Neuronal stem cell (in vitro differentiated cells): ENCODE data around the gene STAG1.

Experiments
- DNase-seq: peaks from one replicate; pipeline ENCODE4 v3.0.0-alpha.2; 2013; ENCODE audit warnings: low spot score
- H2AFZ ChIP-seq: one replicate; pipeline ENCODE4 v1.6.1; 2013; ENCODE audit warnings: mild to moderate bottlenecking, low read length, inconsistent platforms
- H2AK5ac ChIP-seq: 2 replicates; pipeline ENCODE4 v1.6.1; 2013; ENCODE audit warnings: low read depth, mild to moderate bottlenecking, inconsistent platforms, low read length, moderate library complexity, mixed read lengths
- H2BK120ac ChIP-seq: 2 replicates; pipeline ENCODE4 v1.6.1; 2013; ENCODE audit warnings: low read depth, mild to moderate bottlenecking, inconsistent platforms, low read length, moderate library complexity, mixed read lengths
- H2BK12ac ChIP-seq: one replicate; pipeline ENCODE4 v1.6.1; 2013; ENCODE audit warnings: low read length, inconsistent platforms
- H2BK15ac ChIP-seq: 2 replicates; pipeline ENCODE4 v1.6.1; 2013; ENCODE audit warnings: mild to moderate bottlenecking, low read length, inconsistent platforms, mixed read lengths
- H2BK5ac ChIP-seq: one replicate; pipeline ENCODE4 v1.6.1; 2013; ENCODE audit warnings: inconsistent platforms, mild to moderate bottlenecking, low read length, moderate library complexity
- H3K14ac ChIP-seq: one replicate; pipeline ENCODE4 v1.6.1; 2013; ENCODE audit warnings: low read length, inconsistent platforms
- H3K18ac ChIP-seq: 2 replicates; pipeline ENCODE4 v1.6.1; 2013; ENCODE audit warnings: low read length, inconsistent platforms
- H3K23ac ChIP-seq: 2 replicates; pipeline ENCODE4 v1.6.1; 2013; ENCODE audit warnings: low read depth, mild to moderate bottlenecking, mixed read lengths, low read length, inconsistent platforms; ENCODE audit not compliant: poor library complexity
- H3K27ac ChIP-seq: replicated peaks from 3 replicates; pipeline ENCODE4 v1.5.1; 2013; ENCODE audit warnings: low read length, inconsistent platforms
- H3K27me3 ChIP-seq, 3 experiments: 2 replicates each; pipeline ENCODE4 v1.6.1; 2013; ENCODE audit warnings: low read length in 3 of 3, mild to moderate bottlenecking in 2 of 3, inconsistent platforms in 1 of 3, low read depth in 1 of 3, mixed read lengths in 1 of 3, moderate library complexity in 1 of 3; ENCODE audit not compliant: control insufficient read depth in 3 of 3, insufficient read depth in 3 of 3
- H3K36me3 ChIP-seq, 2 donors: replicated peaks in 1 of 2; 2 replicates each; pipeline ENCODE4 v1.6.1; 2013; ENCODE audit warnings: low read length in 2 of 2; ENCODE audit not compliant: control insufficient read depth in 2 of 2, insufficient read depth in 2 of 2
- H3K4ac ChIP-seq: 2 replicates; pipeline ENCODE4 v1.6.1; 2013; ENCODE audit warnings: inconsistent platforms, mild to moderate bottlenecking, low read length, moderate library complexity
- H3K4me1 ChIP-seq, 2 donors: 1 replicate in 1 of 2; 2 replicates in 1 of 2; pipeline ENCODE4 v1.6.1; 2013; ENCODE audit warnings: low read length in 2 of 2, low read depth in 1 of 2; ENCODE audit not compliant: control insufficient read depth in 2 of 2, insufficient read depth in 1 of 2
- H3K4me2 ChIP-seq: one replicate; pipeline ENCODE4 v1.6.1; 2013; ENCODE audit warnings: mild to moderate bottlenecking, low read length, inconsistent platforms; ENCODE audit not compliant: insufficient read depth, poor library complexity, severe bottlenecking
- H3K4me3 ChIP-seq, 2 donors: 2 replicates each; pipeline ENCODE4 v1.5.1; 2013; ENCODE audit warnings: low read length in 2 of 2, mild to moderate bottlenecking in 2 of 2, inconsistent platforms in 1 of 2, moderate library complexity in 1 of 2
- H3K79me1 ChIP-seq: one replicate; pipeline ENCODE4 v1.6.1; 2013; ENCODE audit warnings: low read depth, mild to moderate bottlenecking, inconsistent platforms, low read length, moderate library complexity
- H3K9ac ChIP-seq: one replicate; pipeline ENCODE4 v1.6.1; 2013; ENCODE audit warnings: mild to moderate bottlenecking, low read depth, low read length, inconsistent platforms; ENCODE audit not compliant: poor library complexity
- H3K9me3 ChIP-seq, 2 donors: replicated peaks in 1 of 2; 2 replicates each; pipeline versions ENCODE3 to v1.6.1; 2013; ENCODE audit warnings: low read length in 2 of 2, mild to moderate bottlenecking in 2 of 2, inconsistent platforms in 1 of 2, low read depth in 1 of 2, mixed read lengths in 1 of 2, moderate library complexity in 1 of 2; ENCODE audit not compliant: control insufficient read depth in 2 of 2, insufficient read depth in 1 of 2
- H4K8ac ChIP-seq: one replicate; pipeline ENCODE4 v1.6.1; 2013; ENCODE audit warnings: low read depth, mild to moderate bottlenecking, inconsistent platforms, low read length, moderate library complexity
- H4K91ac ChIP-seq: one replicate; pipeline ENCODE4 v1.6.1; 2013; ENCODE audit warnings: low read length, low read depth, mild to moderate bottlenecking, inconsistent platforms; ENCODE audit not compliant: poor library complexity
- WGBS, 2 donors: extraction: QIAGEN DNeasy Blood & Tissue Kit; methylation state at CpG; one replicate each; pipeline ENCODE4 v1.1.7; 2013; ENCODE audit warnings: missing lambda C conversion rate in 2 of 2, mixed read lengths in 1 of 2; ENCODE audit not compliant: insufficient read length in 2 of 2, insufficient replicate concordance in 1 of 2; ENCODE audit errors: extremely low coverage in 2 of 2; 5-methylcytosine and 5-hydroxymethylcytosine counted together

Gene STAG1

DNA sequence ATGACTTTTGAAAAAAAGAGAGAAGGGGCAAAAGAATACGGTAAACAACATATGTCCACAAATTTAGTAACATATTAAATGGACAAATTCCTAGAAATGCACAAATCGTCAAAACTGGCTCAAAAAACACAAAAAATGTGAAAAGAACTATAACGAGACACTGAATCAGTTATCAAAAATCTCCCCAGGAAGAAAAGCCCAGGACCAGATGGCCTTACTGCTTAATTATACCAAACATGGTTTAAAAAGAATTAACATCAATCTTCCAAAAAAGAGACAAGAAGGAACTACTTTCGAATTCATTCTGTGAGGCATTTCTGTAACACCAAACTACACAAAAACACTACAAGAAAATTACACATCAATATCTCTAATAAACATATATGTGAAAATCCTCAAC lies 117.4 kb downstream of the STAG1 start:
- H3K4me2 ChIP-seq, result no peak overlapping the region
- H3K4me3 ChIP-seq, result no peak overlapping the region
- H3K18ac ChIP-seq, result no peak overlapping the region
- H2BK5ac ChIP-seq, result no peak overlapping the region
- no peaks in the 10 kb centered on the region for H3K27me3 ChIP-seq
- H2BK15ac ChIP-seq, result no peak overlapping the region
- H4K91ac ChIP-seq, result no peak overlapping the region
- no peak overlapping the region for H3K23ac ChIP-seq
- H3K4me1 ChIP-seq, result peaks cover 0 to 2% of the 10 kb centered on the region in 2 donors
- no peak overlapping the region for H3K4ac ChIP-seq
- H3K9ac ChIP-seq, result no peak overlapping the region
- no peak overlapping the region for H2BK12ac ChIP-seq
- H4K8ac ChIP-seq, result no peak overlapping the region
- DNase-seq, result no peak
- H3K14ac ChIP-seq, result no peak overlapping the region
- H3K27ac ChIP-seq, result no peak overlapping the region
- H2AK5ac ChIP-seq, result no peak overlapping the region
- peaks cover 0 to 3% of the 10 kb centered on the region in 2 donors for H3K36me3 ChIP-seq
- no CpG with 5 or more reads among the region's 4 CpGs for WGBS, 2 donors
- peaks cover 1% of the 10 kb centered on the region for H3K79me1 ChIP-seq
- no peak overlapping the region for H2BK120ac ChIP-seq
- H2AFZ ChIP-seq, result no peak overlapping the region
- H3K9me3 ChIP-seq, result peaks cover 0 to 4% of the 10 kb centered on the region in 2 donors

DNA sequence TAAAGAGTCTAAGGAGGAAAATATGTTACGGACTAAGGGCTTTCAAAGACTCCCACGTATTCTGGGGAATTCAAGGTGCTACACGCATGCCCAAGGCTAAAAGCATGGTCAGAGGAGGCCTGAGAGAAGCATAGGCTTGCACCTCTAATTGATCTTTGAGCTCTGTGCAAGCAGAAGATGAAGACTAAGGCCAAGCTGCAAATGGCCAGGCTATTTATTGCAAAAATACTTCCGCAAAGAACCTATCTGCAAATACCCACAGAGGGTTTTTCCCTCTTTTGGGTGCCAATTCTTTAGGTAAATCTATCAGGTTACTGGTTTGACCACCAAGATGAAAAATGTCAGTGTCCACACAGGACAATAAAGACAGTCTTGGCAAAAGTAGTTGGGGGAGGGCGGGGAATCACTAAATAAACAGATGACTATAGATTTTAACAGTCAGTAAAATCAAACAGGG lies 119.5 kb downstream of the STAG1 start:
- no peak overlapping the region for H3K14ac ChIP-seq
- no peak overlapping the region for H2AFZ ChIP-seq
- no peak overlapping the region for H3K4me3 ChIP-seq
- no peak for DNase-seq
- no peak overlapping the region for H3K4me2 ChIP-seq
- H2BK5ac ChIP-seq, result no peak overlapping the region
- no peaks in the 10 kb centered on the region for H3K27me3 ChIP-seq
- H2BK15ac ChIP-seq, result no peak overlapping the region
- H3K9me3 ChIP-seq, result peaks cover 0 to 4% of the 10 kb centered on the region in 2 donors
- whole genome bisulfite sequencing, 2 donors, result no CpG with 5 or more reads among the region's 5 CpGs
- no peak overlapping the region for H3K4ac ChIP-seq
- H3K23ac ChIP-seq, result no peak overlapping the region
- H3K18ac ChIP-seq, result no peak overlapping the region
- H2BK12ac ChIP-seq, result no peak overlapping the region
- no peak overlapping the region for H2BK120ac ChIP-seq
- no peak overlapping the region for H4K8ac ChIP-seq
- H3K4me1 ChIP-seq, result peaks cover 0 to 2% of the 10 kb centered on the region in 2 donors
- peaks cover 0 to 10% of the 10 kb centered on the region in 2 donors for H3K36me3 ChIP-seq
- H4K91ac ChIP-seq, result no peak overlapping the region
- no peak overlapping the region for H3K9ac ChIP-seq
- no peak overlapping the region for H2AK5ac ChIP-seq
- H3K27ac ChIP-seq, result no peak overlapping the region
- no peaks in the 10 kb centered on the region for H3K79me1 ChIP-seq

DNA sequence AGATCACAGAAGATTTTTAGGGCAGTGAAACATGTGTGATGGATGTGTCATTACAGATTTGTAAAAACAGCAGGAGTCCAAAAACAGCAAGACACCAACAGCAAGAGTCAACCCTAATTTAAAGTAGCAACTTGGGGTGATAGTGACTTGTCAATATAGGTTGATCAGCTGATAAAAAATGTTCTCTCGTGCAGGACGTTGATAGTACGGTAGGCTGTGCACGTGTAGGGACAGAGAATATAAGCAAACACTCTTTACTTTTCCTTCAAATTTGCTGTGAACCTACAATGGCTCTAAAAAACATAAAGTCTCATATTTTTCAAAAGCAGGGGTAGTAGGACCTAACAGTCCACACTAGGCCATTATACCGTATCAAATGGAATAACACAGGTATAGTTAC lies 120.8 kb downstream of the STAG1 start:
- Histone ChIP-seq H4K8ac (no peak overlapping the region), H3K36me3 (peaks cover 0 to 13% of the 10 kb centered on the region in 2 donors), H2BK5ac (no peak overlapping the region), H2AK5ac (no peak overlapping the region), H3K4me2 (no peak overlapping the region), H3K4ac (no peak overlapping the region), H3K27me3 (no peaks in the 10 kb centered on the region), H2BK15ac (no peak overlapping the region), H3K4me3 (no peak overlapping the region), H3K9me3 (peaks cover 0 to 4% of the 10 kb centered on the region in 2 donors), H3K79me1 (no peaks in the 10 kb centered on the region), H2AFZ (no peak overlapping the region), H3K18ac (no peak overlapping the region), H3K4me1 (peaks cover 0 to 2% of the 10 kb centered on the region in 2 donors), H4K91ac (no peak overlapping the region), H3K9ac (no peak overlapping the region), H2BK120ac (no peak overlapping the region), H2BK12ac (no peak overlapping the region), H3K27ac (no peak overlapping the region), H3K23ac (no peak overlapping the region), H3K14ac (no peak overlapping the region)
- DNase-seq, result no peak
- WGBS, 2 donors, result no CpG with 5 or more reads among the region's 5 CpGs

- H3K9ac ChIP-seq, result no peak overlapping the region
- no peak for DNase-seq
- no peak overlapping the region for H2BK15ac ChIP-seq
- H3K4ac ChIP-seq, result no peak overlapping the region
- H2AFZ ChIP-seq, result no peak overlapping the region
- H3K36me3 ChIP-seq, result peaks cover 0 to 13% of the 10 kb centered on the region in 2 donors
- H4K8ac ChIP-seq, result no peak overlapping the region
- peaks cover 0 to 2% of the 10 kb centered on the region in 2 donors for H3K4me1 ChIP-seq
- H3K27ac ChIP-seq, result no peak overlapping the region
- H3K79me1 ChIP-seq, result no peaks in the 10 kb centered on the region
- no CpG with 5 or more reads among the region's 1 CpG for WGBS, 2 donors
- no peak overlapping the region for H2BK120ac ChIP-seq
- H3K14ac ChIP-seq, result no peak overlapping the region
- no peak overlapping the region for H3K4me2 ChIP-seq
- H2AK5ac ChIP-seq, result no peak overlapping the region
- H3K18ac ChIP-seq, result no peak overlapping the region
- no peak overlapping the region for H3K23ac ChIP-seq
- peaks cover 0 to 4% of the 10 kb centered on the region in 2 donors for H3K9me3 ChIP-seq
- no peaks in the 10 kb centered on the region for H3K27me3 ChIP-seq
- H4K91ac ChIP-seq, result no peak overlapping the region
- H2BK5ac ChIP-seq, result no peak overlapping the region
- H2BK12ac ChIP-seq, result no peak overlapping the region
- no peak overlapping the region for H3K4me3 ChIP-seq
These were observed 121.3 kb downstream of the STAG1 start for GRCh38 chr3:136630915-136631314.
